ENCODE data around the gene MCOLN2.

DNA sequence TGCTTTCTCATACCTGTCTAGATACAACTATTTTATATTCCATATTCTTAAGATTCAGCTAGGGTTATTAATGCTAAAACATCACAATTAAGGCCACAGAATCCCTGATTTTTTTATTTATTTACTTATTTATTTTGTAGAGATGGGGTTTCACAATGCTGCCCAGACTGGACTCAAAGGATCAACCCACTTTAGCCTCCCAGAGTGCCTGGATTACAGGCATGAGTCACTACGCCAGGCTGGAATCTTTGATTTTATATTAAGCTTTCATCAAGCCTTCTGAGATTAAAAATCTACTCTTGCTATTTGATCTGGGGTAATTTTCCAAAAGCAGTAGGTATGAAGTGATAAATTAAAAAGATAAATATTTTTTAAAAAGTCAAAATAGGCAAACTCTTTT, 38.9 kb downstream of the MCOLN2 start:
- TF ChIP-seq, protein P1, sequence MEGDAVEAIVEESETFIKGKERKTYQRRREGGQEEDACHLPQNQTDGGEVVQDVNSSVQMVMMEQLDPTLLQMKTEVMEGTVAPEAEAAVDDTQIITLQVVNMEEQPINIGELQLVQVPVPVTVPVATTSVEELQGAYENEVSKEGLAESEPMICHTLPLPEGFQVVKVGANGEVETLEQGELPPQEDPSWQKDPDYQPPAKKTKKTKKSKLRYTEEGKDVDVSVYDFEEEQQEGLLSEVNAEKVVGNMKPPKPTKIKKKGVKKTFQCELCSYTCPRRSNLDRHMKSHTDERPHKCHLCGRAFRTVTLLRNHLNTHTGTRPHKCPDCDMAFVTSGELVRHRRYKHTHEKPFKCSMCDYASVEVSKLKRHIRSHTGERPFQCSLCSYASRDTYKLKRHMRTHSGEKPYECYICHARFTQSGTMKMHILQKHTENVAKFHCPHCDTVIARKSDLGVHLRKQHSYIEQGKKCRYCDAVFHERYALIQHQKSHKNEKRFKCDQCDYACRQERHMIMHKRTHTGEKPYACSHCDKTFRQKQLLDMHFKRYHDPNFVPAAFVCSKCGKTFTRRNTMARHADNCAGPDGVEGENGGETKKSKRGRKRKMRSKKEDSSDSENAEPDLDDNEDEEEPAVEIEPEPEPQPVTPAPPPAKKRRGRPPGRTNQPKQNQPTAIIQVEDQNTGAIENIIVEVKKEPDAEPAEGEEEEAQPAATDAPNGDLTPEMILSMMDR (IDR thresholded peaks at IDR 0.05; ENCODE audit: insufficient read depth, low read depth, low read length) = no peak
- no peak for TF ChIP-seq EZH2 (IDR thresholded peaks at IDR 0.05; ENCODE audit: insufficient read depth, low read length)

All from astrocyte (in vitro differentiated cells and primary cell).